Ovary (tissue), 10 donors: Measurements from ENCODE around the gene ZFYVE1. TPM values are rescaled to one million over a fixed set of nuclear protein-coding genes. Genes with fewer than 3 reads are reported as not detected.

Source experiments
- DNase-seq, 5 donors: peaks; one replicate each; pipeline ENCODE4 v3.0.0-alpha.2; 2019 to 2020
- H3K27ac ChIP-seq, 2 donors: fragments of 200-600 bp; one replicate each; pipeline versions ENCODE4 v1.5.1 to v1.8.0; 2019 to 2022
- H3K27me3 ChIP-seq: fragments of 200-600 bp; one replicate; pipeline ENCODE4 v1.8.0; 2022
- H3K36me3 ChIP-seq: fragments of 200-600 bp; sonication (generic); one replicate; pipeline ENCODE4 v1.5.1; 2019
- H3K4me1 ChIP-seq: one replicate; pipeline ENCODE4 v1.8.1; 2013; ENCODE audit warnings: mild to moderate bottlenecking, moderate library complexity; ENCODE audit not compliant: insufficient read depth
- H3K4me3 ChIP-seq: fragments of 200-600 bp; sonication (generic); one replicate; pipeline ENCODE4 v1.5.1; 2017
- H3K9me3 ChIP-seq, 2 donors: fragments of 200-600 bp in 1 of 2; sonication (generic) in 1 of 2; one replicate each; pipeline versions ENCODE4 v1.5.1 to v1.8.1; 2013 to 2019; ENCODE audit warnings: mild to moderate bottlenecking in 1 of 2, moderate library complexity in 1 of 2
- CTCF ChIP-seq, 3 donors: fragments of 450-650 bp in 2 of 3; fragments of 200-600 bp in 1 of 3; IDR thresholded peaks; one replicate each; pipeline versions ENCODE4 v1.5.1 to v1.8.0; 2016 to 2022; ENCODE audit warnings: antibody characterized with exemption in 3 of 3, mild to moderate bottlenecking in 1 of 3
- EP300 ChIP-seq: sonication (generic); formaldehyde crosslinking; IDR thresholded peaks from one replicate; pipeline ENCODE4 v1.6.1; 2017; ENCODE audit warnings: antibody characterized with exemption
- POLR2A ChIP-seq: fragments of 450-650 bp; IDR thresholded peaks from one replicate; pipeline ENCODE4 v1.6.1; 2017; ENCODE audit warnings: antibody characterized with exemption, mild to moderate bottlenecking, moderate library complexity
- WGBS, 3 donors: extraction: QIAGEN DNeasy Blood & Tissue Kit in 1 of 3; methylation state at CpG; one replicate each; pipeline versions ENCODE4 v1.1.5 to v1.1.7; 2013 to 2017; 5-methylcytosine and 5-hydroxymethylcytosine counted together
- intact Hi-C, 4 donors: fragments of 100-400 bp; cut with DNase I; formaldehyde crosslinking; loops; one replicate each; pipeline versions ENCODE4 v1.11.0 to v1.15.1; 2022 to 2023
- long read RNA-seq, 3 donors: library from polyadenylated mRNA in 2 of 3; unstranded in 2 of 3; transcript quantifications; one replicate each; pipeline ENCODE4 v2.0.0 and lab custom pipeline, GENCODE V29; 2021 to 2026
- polyA plus RNA-seq, 2 donors: library from polyadenylated mRNA; stranded (reverse); fragments of 200-250 nt in 1 of 2; fragments of 350-450 nt in 1 of 2; fragmentation: Illumina TruSeq in 1 of 2; extraction: RNeasy Lipid Tissue Mini Kit (QIAGEN cat#74804) in 1 of 2; gene quantifications; one replicate each; pipeline ENCODE4 v1.2.3, GENCODE V29; 2013 to 2014
- total RNA-seq, 7 donors: library from RNA; depleted of rRNA in 2 of 7; stranded (reverse); fragments of >200 nt in 2 of 7; fragmentation: NEBNext Ultra II Directional in 3 of 7; extraction: Animal tissue kit (Norgen Biotek cat#: 25700) in 3 of 7; gene quantifications; one replicate each; pipeline versions ENCODE4 v1.1.0 to v1.2.4, GENCODE V29; 2016 to 2023
- donor health status: DM: no; HTN: no; CAD: no; lungs with moderate emphysema.
- donor health status: DM: no; HTN: no; CAD: no.
- donor health status: Bipolar disorder and iron deficiency.
- donor health status: DM: yes; HTN: yes; CAD: no.
- donor health status: DM: no; HTN: no; CAD: no.
- donor health status: DM: yes; HTN: yes; CAD: no.

ZFYVE1 gene, protein sequence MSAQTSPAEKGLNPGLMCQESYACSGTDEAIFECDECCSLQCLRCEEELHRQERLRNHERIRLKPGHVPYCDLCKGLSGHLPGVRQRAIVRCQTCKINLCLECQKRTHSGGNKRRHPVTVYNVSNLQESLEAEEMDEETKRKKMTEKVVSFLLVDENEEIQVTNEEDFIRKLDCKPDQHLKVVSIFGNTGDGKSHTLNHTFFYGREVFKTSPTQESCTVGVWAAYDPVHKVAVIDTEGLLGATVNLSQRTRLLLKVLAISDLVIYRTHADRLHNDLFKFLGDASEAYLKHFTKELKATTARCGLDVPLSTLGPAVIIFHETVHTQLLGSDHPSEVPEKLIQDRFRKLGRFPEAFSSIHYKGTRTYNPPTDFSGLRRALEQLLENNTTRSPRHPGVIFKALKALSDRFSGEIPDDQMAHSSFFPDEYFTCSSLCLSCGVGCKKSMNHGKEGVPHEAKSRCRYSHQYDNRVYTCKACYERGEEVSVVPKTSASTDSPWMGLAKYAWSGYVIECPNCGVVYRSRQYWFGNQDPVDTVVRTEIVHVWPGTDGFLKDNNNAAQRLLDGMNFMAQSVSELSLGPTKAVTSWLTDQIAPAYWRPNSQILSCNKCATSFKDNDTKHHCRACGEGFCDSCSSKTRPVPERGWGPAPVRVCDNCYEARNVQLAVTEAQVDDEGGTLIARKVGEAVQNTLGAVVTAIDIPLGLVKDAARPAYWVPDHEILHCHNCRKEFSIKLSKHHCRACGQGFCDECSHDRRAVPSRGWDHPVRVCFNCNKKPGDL
- 10 to 100 TPM in 6 of 7 donors, 1 to 10 TPM in 1; 8.6 to 15.9 (median 12.3) TPM for total RNA-seq
- polyA plus RNA-seq: 10 to 100 TPM in 1 of 2 donors, 1 to 10 TPM in 1; 8.8 to 17.6 TPM
- long read RNA-seq, donor 1, full-length matches to known transcripts: 5 of 19 reads
- long read RNA-seq, donor 1, partial matches to known transcripts: 9 of 19 reads
- long read RNA-seq, donor 1, other reads (novel, unspliced or antisense): 5 of 19 reads
- long read RNA-seq, donor 2, full-length matches to known transcripts: 1 of 1 reads
- long read RNA-seq, donor 2, partial matches to known transcripts: 0 of 1 reads
- long read RNA-seq, donor 2, other reads (novel, unspliced or antisense): 0 of 1 reads
- long read RNA-seq, donor 3, full-length matches to known transcripts: 18 of 36 reads
- long read RNA-seq, donor 3, partial matches to known transcripts: 17 of 36 reads
- long read RNA-seq, donor 3, other reads (novel, unspliced or antisense): 1 of 36 reads

- H3K9me3 ChIP-seq: no peaks in the 10 kb centered on the region
- DNase-seq: peak; percentile 92 to 96 (median 95)
- no peaks in the 10 kb centered on the region for H3K27me3 ChIP-seq
- H3K4me1 ChIP-seq: peaks cover 2% of the 10 kb centered on the region
- intact Hi-C loops: no loop called here
- H3K27ac ChIP-seq: peak within 1 kb of the TSS; percentile 9 to 53
- H3K4me3 ChIP-seq: peak within 1 kb of the TSS; percentile 66
- no peaks in the 10 kb centered on the region for H3K36me3 ChIP-seq
- TF ChIP-seq POLR2A (peak; percentile 39), CTCF (IDR thresholded peaks at IDR 0.05) (no peak)
- 0% methylated on average over 32 to 42 of the region's 42 CpGs for WGBS, 3 donors
Measured at GRCh38 chr14:73026845-73027542, at the start of gene ZFYVE1. TSS of gene ZFYVE1 (minus strand) at chr14:73027106. CDS start at chr14:73024508, 2,598 bp downstream.

DNA sequence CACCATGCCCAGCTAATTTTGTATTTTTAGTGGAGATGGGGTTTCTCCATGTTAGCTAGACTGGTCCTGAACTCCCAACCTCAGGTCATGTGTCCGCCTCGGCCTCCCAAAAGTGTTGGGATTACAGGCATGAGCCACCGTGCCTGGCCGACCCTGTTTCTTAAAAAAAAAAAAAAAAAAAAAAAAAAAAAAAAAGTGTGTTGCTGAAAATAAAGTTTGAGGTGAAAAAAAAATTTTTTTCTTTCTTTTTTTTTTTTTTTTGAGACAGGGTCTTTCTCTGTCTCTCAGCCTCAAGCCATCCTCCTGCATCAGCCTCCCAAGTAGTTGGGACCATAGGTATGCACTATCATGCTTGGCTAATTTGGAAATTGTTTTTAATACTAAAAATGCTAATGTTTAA lies 42.7 kb upstream of the ZFYVE1 start:
- no peak for TF ChIP-seq CTCF (IDR thresholded peaks at IDR 0.05)
- no peak for TF ChIP-seq EP300
- no peak for TF ChIP-seq POLR2A
- intact Hi-C loops: no loop called here
- 89 to 94% (median 91%) methylated on average over 4 of the region's 4 CpGs for WGBS, 3 donors
- no peaks in the 10 kb centered on the region for H3K9me3 ChIP-seq
- no peak for DNase-seq
- no peak overlapping the region for H3K4me3 ChIP-seq
- no peak overlapping the region for H3K27ac ChIP-seq
- H3K36me3 ChIP-seq: no peaks in the 10 kb centered on the region
- H3K4me1 ChIP-seq: peaks cover 6% of the 10 kb centered on the region
- H3K27me3 ChIP-seq: no peaks in the 10 kb centered on the region

DNA sequence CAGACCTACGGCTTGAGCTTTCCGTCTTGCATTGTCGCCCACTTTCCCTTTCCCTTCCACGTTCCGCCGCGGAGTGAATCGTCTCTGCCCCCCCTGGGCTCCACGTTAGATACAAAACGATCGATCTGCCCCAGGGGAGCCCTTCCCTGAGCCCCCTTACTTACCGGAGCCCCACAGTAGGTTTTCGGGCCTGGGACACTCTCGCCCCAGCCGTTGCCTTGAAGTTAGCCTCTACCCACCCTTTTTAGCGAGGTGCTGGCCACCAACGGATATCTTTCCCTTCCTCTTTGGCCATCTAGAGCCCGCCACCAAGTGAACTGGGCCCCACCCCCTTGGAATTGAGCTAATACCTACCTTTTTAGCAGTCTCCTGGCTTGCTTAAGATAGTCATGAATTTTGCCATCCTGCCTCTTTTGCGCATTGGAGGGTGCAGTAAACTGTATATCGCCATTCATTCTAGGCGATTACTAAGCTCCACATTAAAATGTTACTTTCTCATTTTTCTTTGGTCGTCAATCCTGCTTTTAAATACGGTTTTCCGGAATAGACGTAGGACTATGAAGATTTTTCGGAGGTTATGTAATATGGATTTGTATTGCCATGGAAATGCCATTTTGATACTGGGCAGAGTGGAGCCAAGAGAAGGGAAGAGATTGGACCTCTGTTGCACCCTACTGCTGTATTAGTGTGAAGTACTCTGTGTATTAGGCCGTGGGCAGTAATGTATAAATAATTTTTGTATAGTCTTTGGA lies 32.2 kb upstream of the ZFYVE1 start:
- Histone ChIP-seq H3K4me3 (peak overlapping the region; percentile 71), H3K4me1 (peaks cover 5% of the 10 kb centered on the region), H3K27me3 (no peaks in the 10 kb centered on the region), H3K27ac (peak overlapping the region; percentile 75 to 87), H3K9me3 (no peaks in the 10 kb centered on the region), H3K36me3 (no peaks in the 10 kb centered on the region)
- no peak for DNase-seq
- intact Hi-C loops: no loop called here
- TF ChIP-seq POLR2A (no peak), CTCF (IDR thresholded peaks at IDR 0.05) (no peak), EP300 (no peak)
- 0 to 1% (median 1%) methylated on average over 27 of the region's 27 CpGs for WGBS, 3 donors
